Measurements from ENCODE around the gene EDC4. TPM values are rescaled to one million over a fixed set of nuclear protein-coding genes. Genes with fewer than 3 reads are reported as not detected.

EDC4 gene
- total RNA-seq, 2 donors from 2014 or later: 101 to 137 TPM

GRCh38 chr16:67842509-67843342, 30.1 kb upstream of the EDC4 start:
- Mint-ChIP-seq H3K4me3 (peak overlapping the region; percentile 88), H3K9me3 (no peaks in the 10 kb centered on the region), H3K27me3 (no peaks in the 10 kb centered on the region), H3K36me3 (ENCODE audit: low read depth) (peaks cover 30% of the 10 kb centered on the region), H3K4me1 (peaks cover 15% of the 10 kb centered on the region), H3K27ac (peak overlapping the region; percentile 86)
- ATAC-seq (replicated peaks): peak; percentile 22

GRCh38 chr16:67843343-67843765, 29.5 kb upstream of the EDC4 start:
- Mint-ChIP-seq H3K9me3 (no peaks in the 10 kb centered on the region), H3K27me3 (no peaks in the 10 kb centered on the region), H3K4me3 (peak overlapping the region; percentile 88), H3K36me3 (ENCODE audit: low read depth) (peaks cover 33% of the 10 kb centered on the region), H3K27ac (peak overlapping the region; percentile 86), H3K4me1 (peaks cover 15% of the 10 kb centered on the region)
- ATAC-seq (replicated peaks): no peak

- H3K4me1 Mint-ChIP-seq: peaks cover 15% of the 10 kb centered on the region
- H3K36me3 Mint-ChIP-seq (ENCODE audit: low read depth): peaks cover 33% of the 10 kb centered on the region
- H3K27ac Mint-ChIP-seq: no peak overlapping the region
Measured at GRCh38 chr16:67844497-67844896, 28.4 kb upstream of the EDC4 start.

GRCh38 chr16:67845291-67846062, 27.4 kb upstream of the EDC4 start:
- no peak for ATAC-seq (replicated peaks)
- H3K4me1 Mint-ChIP-seq: peaks cover 15% of the 10 kb centered on the region
- peak overlapping the region; percentile 91 for H3K27ac Mint-ChIP-seq
- H3K27me3 Mint-ChIP-seq: no peaks in the 10 kb centered on the region
- H3K9me3 Mint-ChIP-seq: no peaks in the 10 kb centered on the region
- H3K4me3 Mint-ChIP-seq: peak overlapping the region; percentile 88
- H3K36me3 Mint-ChIP-seq (ENCODE audit: low read depth): peaks cover 42% of the 10 kb centered on the region

More at GRCh38 chr16:67844497-67844896, 28.4 kb upstream of the EDC4 start:
- Mint-ChIP-seq H3K27me3 (no peaks in the 10 kb centered on the region), H3K9me3 (no peaks in the 10 kb centered on the region), H3K4me3 (peak overlapping the region; percentile 88)
- no peak for ATAC-seq (replicated peaks)

GRCh38 chr16:67846063-67846319, 26.9 kb upstream of the EDC4 start:
- no peaks in the 10 kb centered on the region for H3K27me3 Mint-ChIP-seq
- peak overlapping the region; percentile 91 for H3K27ac Mint-ChIP-seq
- ATAC-seq (replicated peaks): no peak
- H3K9me3 Mint-ChIP-seq: no peaks in the 10 kb centered on the region
- peaks cover 43% of the 10 kb centered on the region for H3K36me3 Mint-ChIP-seq (ENCODE audit: low read depth)
- peaks cover 15% of the 10 kb centered on the region for H3K4me1 Mint-ChIP-seq
- peak overlapping the region; percentile 88 for H3K4me3 Mint-ChIP-seq

- H3K27me3 Mint-ChIP-seq: no peaks in the 10 kb centered on the region
- peaks cover 43% of the 10 kb centered on the region for H3K36me3 Mint-ChIP-seq (ENCODE audit: low read depth)
- no peaks in the 10 kb centered on the region for H3K9me3 Mint-ChIP-seq
- H3K4me1 Mint-ChIP-seq: peaks cover 12% of the 10 kb centered on the region
- H3K27ac Mint-ChIP-seq: peak within 1 kb of the TSS; percentile 91
- peak; percentile 78 for ATAC-seq (replicated peaks)
- H3K4me3 Mint-ChIP-seq: peak within 1 kb of the TSS; percentile 88
Measured at GRCh38 chr16:67846320-67847063, 26.4 kb upstream of the EDC4 start, which contains the start of gene NUTF2. NUTF2 (plus strand) TSS chr16:67846933; CDS start chr16:67865131, 18,198 bp downstream.

GRCh38 chr16:67847064-67847861, 25.6 kb upstream of the EDC4 start, which contains the start of gene CENPT:
CENPT (minus strand) TSS chr16:67847693; CDS start chr16:67833859, 13,834 bp downstream.
- ATAC-seq (replicated peaks): peak; percentile 57
- Mint-ChIP-seq H3K27ac (peak within 1 kb of the TSS; percentile 91), H3K36me3 (ENCODE audit: low read depth) (peaks cover 43% of the 10 kb centered on the region), H3K9me3 (no peaks in the 10 kb centered on the region), H3K4me1 (peaks cover 9% of the 10 kb centered on the region), H3K4me3 (peak within 1 kb of the TSS; percentile 88), H3K27me3 (no peaks in the 10 kb centered on the region)

- H3K27me3 Mint-ChIP-seq: no peaks in the 10 kb centered on the region
- H3K4me1 Mint-ChIP-seq: peaks cover 9% of the 10 kb centered on the region
- peak overlapping the region; percentile 88 for H3K4me3 Mint-ChIP-seq
- H3K36me3 Mint-ChIP-seq (ENCODE audit: low read depth): peaks cover 37% of the 10 kb centered on the region
- no peaks in the 10 kb centered on the region for H3K9me3 Mint-ChIP-seq
- ATAC-seq (replicated peaks): no peak
- peak overlapping the region; percentile 89 for H3K27ac Mint-ChIP-seq
Measured at GRCh38 chr16:67848118-67848517, 24.7 kb upstream of the EDC4 start.

GRCh38 chr16:67853670-67854069, 19.2 kb upstream of the EDC4 start:
- H3K9me3 Mint-ChIP-seq: no peaks in the 10 kb centered on the region
- H3K27me3 Mint-ChIP-seq: no peaks in the 10 kb centered on the region
- peaks cover 18% of the 10 kb centered on the region for H3K4me1 Mint-ChIP-seq
- H3K27ac Mint-ChIP-seq: peak overlapping the region; percentile 79
- ATAC-seq (replicated peaks): no peak
- no peak overlapping the region for H3K4me3 Mint-ChIP-seq
- H3K36me3 Mint-ChIP-seq (ENCODE audit: low read depth): peaks cover 29% of the 10 kb centered on the region

GRCh38 chr16:67855789-67856188, 17.1 kb upstream of the EDC4 start:
- ATAC-seq (replicated peaks): no peak
- Mint-ChIP-seq H3K36me3 (ENCODE audit: low read depth) (peaks cover 33% of the 10 kb centered on the region), H3K4me1 (peaks cover 18% of the 10 kb centered on the region), H3K27me3 (no peaks in the 10 kb centered on the region), H3K9me3 (no peaks in the 10 kb centered on the region), H3K4me3 (no peak overlapping the region), H3K27ac (peak overlapping the region; percentile 79)

- H3K27ac Mint-ChIP-seq: peak overlapping the region; percentile 93
- peak overlapping the region; percentile 35 for H3K4me3 Mint-ChIP-seq
- H3K4me1 Mint-ChIP-seq: peaks cover 18% of the 10 kb centered on the region
- peaks cover 41% of the 10 kb centered on the region for H3K36me3 Mint-ChIP-seq (ENCODE audit: low read depth)
- no peaks in the 10 kb centered on the region for H3K27me3 Mint-ChIP-seq
- ATAC-seq (replicated peaks): no peak
- no peaks in the 10 kb centered on the region for H3K9me3 Mint-ChIP-seq
Measured at GRCh38 chr16:67856927-67857546, 15.8 kb upstream of the EDC4 start.

GRCh38 chr16:67857547-67858233, 15.2 kb upstream of the EDC4 start:
- Mint-ChIP-seq H3K4me1 (peaks cover 18% of the 10 kb centered on the region), H3K9me3 (no peaks in the 10 kb centered on the region), H3K27ac (peak overlapping the region; percentile 93), H3K27me3 (no peaks in the 10 kb centered on the region), H3K36me3 (ENCODE audit: low read depth) (peaks cover 41% of the 10 kb centered on the region), H3K4me3 (peak overlapping the region; percentile 35)
- peak; percentile 98 for ATAC-seq (replicated peaks)

- Mint-ChIP-seq H3K4me1 (peaks cover 18% of the 10 kb centered on the region), H3K4me3 (no peak overlapping the region), H3K9me3 (no peaks in the 10 kb centered on the region), H3K36me3 (ENCODE audit: low read depth) (peaks cover 41% of the 10 kb centered on the region), H3K27ac (peak overlapping the region; percentile 93), H3K27me3 (no peaks in the 10 kb centered on the region)
- ATAC-seq (replicated peaks): no peak
Measured at GRCh38 chr16:67858500-67858899, 14.4 kb upstream of the EDC4 start.
